B cell (primary cell): ENCODE measurements around the gene RUNDC3A.

Source experiments
- CTCF ChIP-seq: fragments of 200-600 bp; IDR thresholded peaks from one replicate; pipeline ENCODE4 v1.8.0; 2022; ENCODE audit warnings: antibody characterized with exemption, mild to moderate bottlenecking
- EZH2 ChIP-seq: IDR thresholded peaks from 2 replicates; pipeline ENCODE4 v1.6.1; 2012; ENCODE audit warnings: borderline replicate concordance, low read depth, mild to moderate bottlenecking, moderate library complexity, low read length; ENCODE audit not compliant: insufficient read depth, poor library complexity, severe bottlenecking

- TF ChIP-seq CTCF (no peak), EZH2 (no peak)
These were observed 28.6 kb upstream of the RUNDC3A start for GRCh38 chr17:44279666-44280391.
